ENCODE measurements around the gene NLGN1.
A peak's percentile ranks its signal among the peaks of the same experiment; 100 is the strongest.
"Not testable (repeated sequence)": the region's sequence is repeated elsewhere in the genome, so short reads cannot be mapped to it uniquely, and the experiment has no call there.

The NLGN1 gene

DNA sequence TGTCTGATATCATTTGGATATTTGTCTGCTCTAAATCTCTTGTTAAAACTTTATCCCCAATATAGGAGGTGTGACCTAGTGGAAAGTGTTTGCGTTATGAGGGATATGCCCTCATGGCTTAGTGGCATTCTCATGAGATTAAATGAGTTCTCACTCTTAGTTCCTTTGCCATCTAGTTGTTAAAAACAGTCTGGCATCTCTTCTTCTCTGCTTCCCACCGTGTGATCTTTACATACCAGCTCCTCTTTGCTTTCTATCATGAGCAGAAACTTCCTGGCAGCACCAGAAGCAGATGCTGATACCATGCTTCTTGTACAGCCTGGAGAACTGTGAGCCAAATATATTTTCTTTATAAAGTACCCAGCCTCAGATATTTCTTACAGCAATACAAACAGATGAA, 33.0 kb downstream of the NLGN1 start:
- no peak for DNase-seq

DNA sequence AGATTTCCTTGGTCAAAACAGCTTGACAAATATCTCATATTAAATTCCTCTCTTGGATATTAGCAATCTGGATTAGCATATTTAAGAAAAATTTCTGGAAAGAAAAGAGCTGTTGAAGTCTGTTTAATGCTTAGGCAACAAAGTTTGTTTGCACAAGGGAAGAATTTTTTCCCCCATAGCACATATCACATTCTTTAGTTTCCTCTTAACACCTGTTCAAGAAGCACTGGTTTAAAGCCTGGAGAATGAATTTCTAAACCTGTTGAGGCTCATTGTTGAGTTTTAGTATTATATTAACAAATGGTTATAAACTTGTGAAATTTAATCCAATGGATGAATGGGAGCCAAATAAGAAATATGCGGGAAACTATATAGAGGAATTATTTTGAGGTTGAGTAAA, 41.5 kb downstream of the NLGN1 start:
- DNase-seq, result no peak

DNA sequence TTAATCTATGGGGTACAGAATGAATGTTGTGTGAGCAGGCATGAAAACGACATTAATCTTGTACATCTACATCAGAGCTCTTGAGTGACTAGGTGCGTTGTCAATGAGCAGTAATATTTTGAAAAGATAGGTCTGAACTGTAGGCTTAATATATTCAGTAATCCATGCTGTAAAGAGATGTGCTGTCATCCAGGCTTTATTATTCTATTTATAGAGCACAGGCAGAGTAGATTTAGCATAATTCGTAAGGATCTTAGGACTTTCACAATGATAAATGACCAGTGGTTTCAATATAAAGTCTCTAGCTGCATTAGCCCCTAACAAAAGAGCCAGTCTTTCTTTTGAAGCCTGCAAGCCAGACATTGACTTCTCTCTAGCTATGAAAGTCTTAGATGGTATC, 43.0 kb downstream of the NLGN1 start:
- DNase-seq, result no peak

DNA sequence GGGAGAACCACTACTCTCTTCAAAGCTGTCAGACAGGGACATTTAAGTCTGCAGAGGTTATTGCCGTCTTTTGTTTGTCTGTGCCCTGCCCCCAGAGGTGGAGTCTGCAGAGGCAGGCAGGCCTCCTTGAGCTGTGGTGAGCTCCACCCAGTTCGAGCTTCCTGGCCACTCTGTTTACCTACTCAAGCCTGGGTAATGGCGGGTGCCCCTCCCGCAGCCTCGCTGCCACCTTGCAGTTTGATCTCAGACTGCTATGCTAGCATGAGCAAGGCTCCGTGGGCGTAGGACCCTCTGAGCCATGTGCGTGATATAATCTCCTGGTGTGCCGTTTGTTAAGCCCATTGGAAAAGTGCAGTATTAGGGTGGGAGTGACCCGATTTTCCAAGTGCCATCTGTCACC, 54.0 kb downstream of the NLGN1 start:
- not testable (repeated sequence) for DNase-seq

DNA sequence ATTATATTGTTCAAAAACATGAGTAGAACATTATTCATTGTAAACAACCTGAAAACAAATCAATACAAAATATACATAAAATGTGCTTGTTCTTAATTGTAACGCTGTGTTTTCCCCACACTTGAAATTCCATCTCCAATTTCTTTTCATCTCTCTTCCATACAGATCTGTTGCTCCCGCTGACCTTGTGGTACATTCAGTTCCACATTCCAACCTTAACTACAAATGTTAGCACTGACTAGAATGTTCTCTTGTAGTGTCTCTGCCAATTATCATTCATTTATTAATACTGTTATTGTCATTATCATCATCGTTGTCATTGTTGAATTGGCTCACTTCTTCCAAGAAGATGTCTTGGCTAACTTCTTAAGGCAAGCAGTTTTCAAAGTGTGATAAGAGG, 65.7 kb downstream of the NLGN1 start:
- no peak for DNase-seq

DNA sequence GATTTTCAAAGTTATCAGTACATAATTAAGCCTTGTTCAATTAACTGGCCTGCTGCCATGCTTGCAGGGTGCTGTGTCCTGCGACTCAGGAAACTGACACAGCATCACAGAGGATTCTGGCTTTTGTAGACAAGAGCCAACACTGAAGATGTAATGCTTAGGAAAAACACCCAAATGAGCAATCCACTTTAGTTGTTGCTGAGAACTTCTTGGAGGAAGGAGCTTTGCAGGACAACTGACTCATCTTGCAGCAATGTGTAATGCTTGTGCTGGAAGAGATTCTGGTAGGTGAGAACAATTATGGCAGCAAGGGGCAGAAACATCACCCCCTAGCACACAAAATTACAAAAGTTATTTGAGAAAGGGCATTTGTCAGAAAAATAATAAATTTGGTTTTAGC, 67.6 kb downstream of the NLGN1 start:
- peak; percentile 1 for DNase-seq

DNA sequence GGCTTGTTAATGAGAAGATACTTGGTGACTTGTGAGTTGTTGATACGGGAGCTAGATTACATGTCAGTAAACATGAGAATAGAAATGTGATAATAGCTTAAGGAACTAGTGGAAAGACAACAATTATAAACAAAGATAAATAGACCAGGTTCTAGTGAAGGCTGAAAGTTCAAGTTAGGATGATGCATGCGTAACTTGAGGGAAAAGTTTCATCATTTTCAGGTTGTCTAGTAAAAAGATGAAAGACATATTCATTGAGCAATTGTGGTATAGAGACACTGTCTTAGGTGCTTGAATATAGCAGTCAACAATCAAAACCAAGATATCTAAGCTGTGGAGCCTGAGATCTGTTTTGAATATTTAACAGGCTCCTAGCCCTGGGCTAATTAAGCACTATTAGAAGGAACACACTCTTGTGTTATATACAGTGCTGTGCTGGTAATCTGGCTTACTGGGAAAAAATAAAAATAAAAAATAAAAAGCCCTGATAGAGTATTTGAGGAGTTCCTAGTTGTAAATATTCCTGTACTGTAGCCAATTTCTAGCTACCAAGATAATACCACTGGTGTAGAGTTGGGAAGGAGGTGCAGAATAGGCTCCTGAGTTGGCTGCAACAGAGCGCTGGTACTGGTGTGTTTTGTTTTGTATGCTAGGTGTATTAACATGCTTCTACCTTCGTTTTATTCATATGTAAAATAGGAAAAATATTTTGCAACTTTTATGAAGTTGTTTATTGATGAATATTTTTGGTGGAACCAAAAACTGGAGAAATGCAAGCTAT, 68.5 kb downstream of the NLGN1 start:
- DNase-seq, result no peak

DNA sequence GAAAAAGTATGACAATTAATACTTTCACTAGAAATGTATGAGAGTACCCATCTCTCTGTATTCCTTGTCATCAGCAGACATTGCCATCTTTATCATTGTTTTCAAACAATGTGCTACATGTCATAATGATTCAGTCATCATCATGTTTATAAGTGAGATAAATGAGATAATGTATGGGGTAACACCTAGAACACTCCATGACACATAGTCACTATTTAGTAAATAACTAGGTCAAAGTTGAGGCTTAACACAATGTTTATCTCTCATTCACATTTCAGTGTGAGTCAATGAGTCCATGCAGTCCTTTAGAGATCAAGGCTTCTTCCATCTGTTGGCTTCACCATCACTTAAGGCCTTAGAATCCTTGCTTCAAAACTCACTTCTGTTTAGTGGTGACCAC, 70.0 kb downstream of the NLGN1 start:
- no peak for DNase-seq

DNA sequence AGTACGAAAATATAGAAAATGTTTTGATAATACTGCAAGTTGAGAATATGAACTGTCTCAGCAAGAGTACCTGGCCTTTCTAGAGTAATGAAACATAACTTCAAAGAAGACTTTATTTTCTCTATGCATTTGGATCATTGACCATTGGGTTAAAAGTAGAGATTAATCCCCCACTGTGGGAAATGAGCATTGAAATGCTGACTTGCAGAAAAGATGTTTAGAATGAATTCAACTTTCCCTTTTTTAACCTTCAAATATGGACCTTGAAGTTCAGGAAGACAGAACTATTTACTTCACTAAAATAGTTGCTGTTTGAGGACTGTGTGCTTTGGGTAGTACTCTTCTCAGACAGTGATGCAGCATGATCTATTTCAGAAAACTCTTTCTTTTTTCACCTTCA, 75.7 kb downstream of the NLGN1 start:
- no peak for DNase-seq

DNA sequence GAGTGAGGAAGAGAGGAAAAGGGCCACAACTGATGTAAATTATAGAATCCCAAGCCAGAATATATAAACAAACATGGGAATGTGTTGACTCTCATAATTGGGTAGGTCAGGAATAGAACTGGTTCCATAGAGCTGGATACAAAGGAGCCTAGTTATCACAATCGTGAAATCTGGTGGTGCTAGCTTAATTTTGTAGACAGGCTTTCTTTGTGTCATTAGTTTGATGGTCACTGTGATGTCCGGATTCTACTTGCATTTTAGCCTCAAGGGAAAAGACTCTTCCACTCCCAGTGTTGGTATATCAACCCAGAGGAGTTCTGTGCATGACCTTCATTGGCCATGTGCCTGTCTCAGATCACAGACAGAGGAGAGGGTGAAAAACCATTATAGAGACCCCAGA, 81.8 kb downstream of the NLGN1 start:
- no peak for DNase-seq

DNA sequence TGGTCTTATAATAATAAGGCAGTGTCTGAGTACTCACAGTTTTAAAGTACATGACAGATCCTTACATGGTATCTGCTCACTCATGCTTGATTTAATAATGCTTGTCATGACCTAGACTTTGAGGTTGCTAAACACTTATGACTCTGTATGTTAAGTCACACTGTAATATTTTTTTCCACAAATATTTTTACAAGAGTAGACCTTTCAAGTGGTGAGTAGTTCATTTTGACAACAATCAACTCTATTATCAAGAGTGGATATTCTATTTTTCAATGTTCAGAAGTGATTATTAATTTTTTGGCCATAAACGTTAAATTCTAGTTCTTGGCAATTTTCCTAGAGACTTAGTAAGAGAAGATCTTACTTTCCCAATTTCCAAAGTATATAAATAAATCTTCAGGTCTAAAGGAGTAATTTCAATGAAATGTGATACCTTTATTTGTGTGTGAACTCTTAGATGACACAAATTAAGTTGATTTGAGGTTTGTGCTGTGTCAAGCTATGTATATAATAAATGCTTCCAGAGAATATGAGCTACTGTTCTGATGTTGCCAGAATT, 104.5 kb downstream of the NLGN1 start:
- no peak for DNase-seq

DNA sequence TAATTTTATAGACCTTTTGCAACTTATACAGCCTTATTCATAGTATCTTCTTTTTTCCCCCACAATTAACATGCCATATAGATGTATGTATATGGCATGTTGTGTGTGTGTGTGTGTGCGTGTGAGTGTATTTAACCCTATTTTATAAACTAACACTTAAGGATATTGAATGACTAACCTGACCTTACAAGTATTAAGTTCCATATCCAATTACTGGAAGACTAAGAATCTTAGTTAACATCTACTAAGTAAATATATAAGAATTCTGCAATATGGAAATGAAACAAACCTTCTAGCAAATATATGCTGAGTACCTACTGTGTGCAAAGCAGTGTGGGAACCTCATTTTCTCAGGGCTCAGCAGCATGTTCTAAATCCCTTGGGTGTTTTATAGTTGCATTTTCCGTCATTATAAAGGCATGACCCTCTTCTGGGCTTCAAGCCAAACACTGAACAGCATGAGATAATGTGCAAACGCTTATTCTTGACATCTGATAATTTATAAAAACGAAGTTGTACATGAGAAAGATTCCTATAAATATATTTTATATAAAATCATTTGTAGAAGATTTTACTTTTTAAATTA, 105.5 kb downstream of the NLGN1 start:
- no peak for DNase-seq

DNA sequence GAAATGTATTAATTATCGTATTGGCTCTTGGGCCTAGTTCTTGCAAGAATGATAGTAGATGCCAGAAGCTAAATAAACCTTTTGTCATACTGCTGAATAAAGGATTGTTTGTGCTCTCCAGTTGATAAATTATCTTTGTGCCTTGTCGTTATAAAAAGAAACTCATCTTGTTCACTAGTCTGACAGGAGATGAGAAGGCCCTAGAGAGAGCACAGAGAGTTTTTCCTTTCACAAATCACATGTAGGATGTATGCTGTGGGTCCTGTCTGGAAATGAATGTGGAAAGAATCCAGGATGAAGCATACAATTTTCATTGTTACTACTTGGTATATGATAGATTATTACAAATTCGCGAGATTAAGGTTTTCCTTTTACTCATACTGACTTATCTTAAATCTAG, 113.0 kb downstream of the NLGN1 start:
- DNase-seq, result no peak

DNA sequence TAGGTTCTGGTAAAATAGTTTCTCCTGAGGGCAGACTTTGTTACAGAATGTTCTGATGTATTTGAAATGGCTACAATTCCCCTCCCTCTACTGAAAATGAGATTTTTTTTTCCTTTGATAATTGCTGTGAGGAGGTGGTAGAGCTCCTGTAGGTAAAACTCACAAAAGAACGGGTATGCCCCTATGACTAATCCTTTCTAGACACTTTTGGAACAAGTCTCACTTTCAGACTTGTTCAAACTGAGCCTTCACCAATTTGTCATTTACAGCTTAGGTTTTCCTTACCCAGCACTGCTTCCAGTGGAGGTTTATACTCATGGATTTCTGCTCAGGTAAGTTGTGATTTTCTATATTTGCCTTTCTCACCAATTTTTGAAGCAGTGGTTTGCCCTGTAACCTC, 115.6 kb downstream of the NLGN1 start:
- DNase-seq, result no peak

DNA sequence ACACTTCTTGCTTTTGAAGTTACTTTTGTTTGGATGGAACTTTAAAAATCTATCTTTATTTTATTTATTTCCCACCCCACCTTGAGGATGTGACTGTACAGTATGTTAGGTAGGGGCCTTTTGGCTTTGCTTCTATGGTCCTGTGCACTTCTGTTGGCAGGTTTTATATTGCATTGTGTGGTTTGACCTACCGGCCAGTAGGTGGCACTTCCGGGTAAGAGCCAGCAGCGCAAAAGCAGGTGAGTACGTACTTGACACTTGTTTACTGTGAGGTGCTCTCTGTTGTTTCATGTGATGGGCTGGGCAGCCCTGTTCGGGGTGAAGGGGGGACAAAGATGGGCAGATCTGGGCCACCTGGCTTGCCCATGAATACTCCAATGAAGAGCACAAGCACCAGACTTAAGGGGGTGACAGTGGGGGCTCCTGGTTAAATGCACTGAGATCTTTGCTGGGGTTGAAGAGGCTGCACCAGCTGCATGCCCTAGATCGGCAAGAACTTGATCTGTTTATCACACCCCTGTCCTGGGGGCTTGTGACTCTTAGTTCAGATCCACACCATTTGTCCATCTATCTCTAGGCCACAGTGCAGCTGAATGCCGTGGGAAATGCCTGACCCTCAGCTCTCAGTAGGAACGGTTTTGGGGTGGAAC, 131.6 kb downstream of the NLGN1 start:
- DNase-seq, result peak; percentile 7

DNA sequence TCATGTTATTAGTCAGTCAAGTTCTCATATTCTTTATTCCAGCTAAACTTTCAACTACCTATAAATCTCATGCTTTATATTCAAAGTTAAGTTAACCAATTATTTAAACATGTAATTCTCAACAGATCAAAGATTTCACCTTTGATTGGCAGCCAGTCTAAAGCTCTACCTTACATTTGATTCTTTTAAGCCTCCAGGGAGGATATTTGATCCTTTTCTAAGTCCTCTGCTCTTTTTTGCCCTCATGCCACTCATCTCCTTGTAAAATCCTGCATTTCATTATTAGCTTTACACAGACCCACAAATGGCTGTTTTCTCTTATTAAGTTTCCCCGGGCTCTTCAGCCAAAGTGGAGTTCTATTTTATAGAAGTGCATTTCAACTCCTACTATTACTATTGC, 134.1 kb downstream of the NLGN1 start:
- no peak for DNase-seq

DNA sequence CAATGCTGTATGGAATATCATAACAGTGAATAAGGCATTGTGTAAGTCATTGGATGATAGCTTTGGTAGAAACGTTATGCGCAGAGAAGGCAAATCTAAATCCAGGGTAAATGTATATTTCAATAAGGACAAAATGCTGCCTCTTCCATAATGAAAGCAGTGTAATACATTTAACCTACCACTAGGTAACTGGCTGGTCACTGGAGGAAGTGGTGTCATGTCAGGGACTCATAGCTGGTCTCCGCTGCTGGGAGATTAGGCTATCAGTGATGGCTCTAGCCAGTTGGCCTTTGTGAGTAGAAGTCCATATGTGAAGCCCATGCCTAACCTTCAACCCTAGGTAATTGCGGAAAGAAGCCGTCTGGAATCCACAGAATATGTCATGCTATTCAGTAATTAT, 140.9 kb downstream of the NLGN1 start:
- no peak for DNase-seq

DNA sequence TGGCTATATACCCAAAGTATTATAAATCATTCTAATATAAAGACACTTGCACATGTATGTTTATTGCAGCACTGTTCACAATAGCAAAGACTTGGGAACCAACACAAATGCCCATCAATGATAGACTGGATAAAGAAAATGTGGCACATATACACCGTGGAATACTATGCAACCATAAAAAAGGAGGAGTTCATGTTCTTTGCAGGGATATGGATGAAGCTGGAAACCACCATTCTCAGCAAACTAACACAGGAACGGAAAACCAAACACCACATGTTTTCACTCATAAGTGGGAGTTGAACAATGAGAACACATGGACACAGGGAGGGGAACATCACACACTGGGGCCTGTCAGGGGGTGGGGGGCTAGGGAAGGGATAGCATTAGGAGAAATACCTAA, 148.0 kb downstream of the NLGN1 start:
- not testable (repeated sequence) for DNase-seq

DNA sequence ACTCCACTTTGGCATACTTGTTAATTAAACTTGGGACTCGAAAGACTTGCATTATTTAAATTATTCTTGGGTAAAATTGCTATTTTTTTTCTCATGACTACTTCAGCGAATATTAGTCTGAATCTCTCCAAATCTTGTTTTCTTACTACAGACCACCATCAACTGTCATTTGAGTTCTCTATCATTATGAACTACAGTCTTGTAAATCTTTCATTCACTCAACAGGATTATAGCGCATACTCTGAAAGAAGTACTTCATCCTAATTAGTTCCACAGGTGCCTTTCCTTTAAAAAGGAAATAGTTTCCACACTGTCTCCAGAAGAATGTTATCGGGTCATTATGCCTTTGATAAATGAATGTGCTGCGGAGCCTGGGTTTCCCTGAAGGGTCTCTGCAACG, 149.5 kb downstream of the NLGN1 start:
- no peak for DNase-seq

DNA sequence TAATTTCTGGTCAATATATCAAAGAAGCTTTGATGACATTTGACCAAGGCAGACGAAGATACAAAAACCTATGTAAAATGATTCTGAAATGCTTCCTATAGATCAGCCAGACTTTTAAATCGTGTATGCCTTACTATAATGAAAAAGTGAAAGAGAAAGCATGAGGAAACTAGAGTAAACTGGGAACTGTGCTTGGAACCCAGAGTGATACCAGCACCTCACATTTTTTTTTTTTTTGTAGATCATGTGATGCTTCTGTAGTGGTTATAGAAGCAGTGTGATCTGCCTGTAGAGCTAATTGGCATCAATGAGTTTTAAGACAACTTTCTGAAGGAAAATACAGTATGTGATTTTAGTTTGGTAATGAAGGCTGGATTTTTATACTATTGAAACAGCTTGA, 150.7 kb downstream of the NLGN1 start:
- no peak for DNase-seq

DNA sequence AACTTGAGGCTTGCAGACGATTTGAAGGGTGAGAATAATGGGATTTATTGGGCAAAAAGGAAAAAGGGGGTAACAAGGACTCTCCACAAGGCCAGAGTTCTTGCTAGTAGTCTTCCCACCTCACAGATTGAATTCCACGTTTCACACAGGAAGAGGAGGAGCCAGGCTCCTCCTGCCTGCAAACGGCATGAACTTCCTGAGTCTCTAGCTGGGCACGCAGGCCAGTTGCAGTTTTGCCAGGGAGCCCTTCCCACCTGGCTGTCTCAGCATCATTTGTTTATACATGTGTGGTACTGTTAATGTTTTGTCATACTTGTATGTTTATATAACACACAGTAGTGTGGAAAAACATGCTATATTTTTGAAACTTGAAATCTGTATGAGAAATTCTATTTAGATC, 155.0 kb downstream of the NLGN1 start:
- no peak for DNase-seq

DNA sequence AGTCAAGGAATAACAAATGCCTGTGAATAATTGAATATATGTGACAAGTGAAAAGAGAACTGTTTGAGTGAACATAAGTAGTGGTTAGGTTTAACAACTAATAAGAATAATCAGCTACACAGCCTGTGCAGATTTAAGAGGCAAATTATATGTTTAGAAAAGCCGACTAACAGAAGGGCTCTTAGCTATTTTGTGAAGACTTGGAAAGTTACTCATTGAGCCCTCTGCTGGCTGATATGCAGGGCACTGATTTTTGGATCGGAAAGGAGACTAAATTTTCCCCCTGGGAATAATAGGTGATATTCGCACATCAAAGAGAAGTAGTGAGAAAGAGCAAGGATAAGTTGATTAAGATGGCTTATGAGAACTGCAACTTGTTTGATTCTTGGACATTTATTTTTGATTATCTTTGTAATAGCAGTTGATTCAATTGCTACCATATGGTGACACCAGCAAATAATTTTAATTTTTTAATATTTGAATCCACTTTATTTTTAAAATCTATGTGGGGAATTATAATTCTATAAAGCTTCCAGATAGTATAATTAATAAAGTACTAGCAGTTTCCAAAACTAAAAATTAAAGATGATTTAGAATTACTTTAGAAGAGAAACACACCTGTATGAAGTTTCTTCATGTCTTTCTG, 156.2 kb downstream of the NLGN1 start:
- DNase-seq, result peak; percentile 26

DNA sequence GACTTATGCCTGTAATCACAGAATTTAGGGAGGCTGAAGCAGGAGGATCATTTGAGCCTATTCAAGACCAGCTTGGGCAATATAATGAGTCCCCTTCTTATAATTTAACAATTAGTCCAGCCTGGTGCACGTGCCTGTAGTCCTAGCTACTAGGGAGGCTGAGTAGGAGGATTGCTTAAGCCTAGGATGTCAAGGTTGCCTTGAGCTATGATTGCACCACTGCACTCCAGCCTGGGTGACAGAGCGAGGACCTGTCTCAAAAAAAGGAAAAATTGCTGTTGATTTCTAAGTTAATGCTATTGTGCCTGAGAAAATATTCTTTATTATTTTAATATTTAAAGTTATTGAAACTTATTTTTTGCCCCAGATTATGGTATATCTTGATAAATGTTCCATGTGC, 159.0 kb downstream of the NLGN1 start:
- DNase-seq, result no peak

DNA sequence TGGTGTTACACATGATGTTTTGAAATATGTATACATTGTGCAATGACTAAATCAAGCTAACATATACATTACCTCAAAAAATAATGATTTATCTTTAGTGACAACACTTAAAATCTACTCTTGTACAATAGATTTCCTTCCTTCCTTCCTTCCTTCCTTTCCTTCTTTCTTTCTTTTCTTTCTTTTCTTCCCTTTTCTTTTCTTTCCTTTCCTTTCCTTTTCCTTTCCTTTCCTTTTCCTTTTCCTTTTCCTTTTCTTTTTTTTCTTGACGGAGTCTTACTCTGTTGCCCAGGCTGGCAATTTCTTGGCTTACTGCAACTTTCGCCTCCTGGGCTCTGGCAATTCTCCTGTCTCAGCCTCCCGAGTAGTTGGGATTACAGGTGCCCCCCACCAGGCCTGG, 170.5 kb downstream of the NLGN1 start:
- no peak for DNase-seq

All from HCEC 1CT (cell line).